Measurements from ENCODE around the gene ABCC12. TPM values are rescaled to one million over a fixed set of nuclear protein-coding genes. Genes with fewer than 3 reads are reported as not detected.
"Not testable (repeated sequence)": the region's sequence is repeated elsewhere in the genome, so short reads cannot be mapped to it uniquely, and the experiment has no call there.

Gene ABCC12
- total and polyA plus RNA-seq, 7 experiments from 2014 or later: not detected

DNA sequence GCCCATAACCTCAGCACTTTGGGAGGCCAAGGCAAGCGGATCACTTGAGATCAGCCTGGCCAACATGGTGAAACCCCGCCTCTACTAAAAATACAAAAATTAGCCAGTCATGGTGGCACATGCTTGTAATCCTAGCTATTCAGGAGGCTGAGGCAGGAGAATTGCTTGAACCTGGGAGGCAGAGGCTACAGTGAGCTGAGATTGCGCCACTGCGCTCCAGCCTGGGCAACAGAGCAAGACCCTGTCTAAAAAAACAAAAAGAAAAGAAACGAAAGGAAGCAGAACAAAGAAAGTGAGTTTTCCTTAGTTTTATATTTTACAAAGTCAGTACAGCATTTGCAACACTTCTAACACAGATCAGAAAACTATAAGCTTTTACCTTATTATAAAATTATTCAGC is 10.8 kb upstream of the ABCC12 start:
- H3K9me3 ChIP-seq (ENCODE audit: control insufficient read depth in 2 of 3, low read length in 3 of 3); H3K27ac ChIP-seq (ENCODE audit: low read depth, low read length); H3K4me1 Mint-ChIP-seq; H3K27me3 ChIP-seq (ENCODE audit: control insufficient read depth in 2 of 2, insufficient read depth in 2 of 2, low read length in 2 of 2); ATAC-seq; H3K4me1 ChIP-seq (ENCODE audit: control insufficient read depth in 2 of 2, insufficient read depth in 2 of 2, low read length in 2 of 2); H3K36me3 Mint-ChIP-seq; H3K27me3 Mint-ChIP-seq; H3K27ac Mint-ChIP-seq; H3K36me3 ChIP-seq (ENCODE audit: control insufficient read depth in 2 of 3, insufficient read depth in 3 of 3, low read length in 3 of 3); H3K4me3 Mint-ChIP-seq; DNase-seq; H3K4me3 ChIP-seq (ENCODE audit: low read length); POLR2A ChIA-PET; H3K9me3 Mint-ChIP-seq: not testable (repeated sequence)
- intact Hi-C loops (cut with micrococcal nuclease): loop anchor here (10.0 kb wide), 2 partner anchors 1482 to 1612 kb away; partner anchors contain the start of genes ORC6 (in 1 of the 2) and VPS35 (in 1 of the 2)
- CTCF ChIA-PET: interaction anchor here (0.9 to 1.2 kb wide), 3 partner anchors 464 to 1132 kb away, joined by 3 to 5 read pairs (median 4); no protein-coding TSS in a partner anchor

GRCh38 chr16:48165961-48166578 is 10.3 kb upstream of the ABCC12 start:
- H3K4me1 Mint-ChIP-seq: peaks cover 0 to 8% (median 4%) of the 10 kb centered on the region in 7 donors

DNA sequence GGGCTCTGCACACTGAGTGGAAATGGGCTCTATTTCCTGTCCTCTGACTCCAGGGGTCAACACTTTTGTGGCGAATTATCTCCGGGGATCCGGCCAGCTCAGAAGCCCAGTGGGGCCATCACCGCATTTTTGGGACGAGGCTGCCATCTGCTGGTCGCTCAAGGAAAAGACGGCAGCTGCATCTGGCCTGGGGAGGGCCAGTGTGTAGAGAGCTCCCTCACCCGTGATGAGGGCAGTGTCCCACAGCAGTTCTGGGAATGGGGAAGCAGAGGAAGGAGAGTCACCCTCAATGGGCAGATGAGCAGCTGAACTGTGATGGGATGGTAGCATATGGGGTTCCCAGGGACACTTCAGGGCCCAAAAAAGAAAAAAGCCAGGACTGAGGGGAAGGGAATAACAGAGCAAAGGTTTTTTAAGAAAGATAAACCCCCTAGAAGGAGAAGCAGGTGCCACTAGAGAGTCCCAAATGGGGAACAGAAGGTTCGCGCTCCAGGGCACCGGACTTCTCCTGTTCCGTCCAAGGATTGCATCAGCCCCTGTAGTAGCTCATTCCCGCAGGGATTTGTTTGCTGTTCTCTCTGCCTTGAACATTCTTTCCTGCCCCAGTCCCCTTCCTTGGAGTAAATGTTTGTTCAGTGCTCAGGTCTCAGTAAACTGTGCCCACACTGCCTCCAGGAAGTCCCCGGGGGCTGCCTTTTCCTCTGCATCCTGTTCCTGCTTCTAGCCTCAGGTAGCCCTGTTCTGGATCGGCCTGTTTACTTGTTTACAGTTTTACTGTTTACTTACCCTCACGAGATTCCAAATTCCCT is 9.3 kb upstream of the ABCC12 start:
- no peaks in the 10 kb centered on the region for H3K36me3 ChIP-seq (ENCODE audit: control insufficient read depth in 2 of 3, insufficient read depth in 3 of 3, low read length in 3 of 3)
- no peaks in the 10 kb centered on the region for H3K36me3 Mint-ChIP-seq
- no peak overlapping the region for H3K27ac ChIP-seq (ENCODE audit: low read depth, low read length)
- ChIA-PET POLR2A (interaction anchor here (0.6 kb wide), 1 partner anchor 1307 kb away, joined by 4 read pairs; no protein-coding TSS in a partner anchor), CTCF (interaction anchor here (0.6 to 2.0 kb wide), 8 partner anchors 9 to 1217 kb away, joined by 3 to 16 read pairs (median 4); no protein-coding TSS in a partner anchor)
- H3K9me3 Mint-ChIP-seq: no peaks in the 10 kb centered on the region
- no peak overlapping the region for H3K4me3 ChIP-seq (ENCODE audit: low read length)
- peak; percentile 20 to 71 (median 45) for DNase-seq
- H3K4me1 ChIP-seq (ENCODE audit: control insufficient read depth in 2 of 2, insufficient read depth in 2 of 2, low read length in 2 of 2): no peaks in the 10 kb centered on the region
- intact Hi-C loops (cut with micrococcal nuclease): loop anchor here (1.0 to 10.0 kb wide), 11 partner anchors 9 to 1610 kb away; partner anchors contain the start of genes ORC6 (in 2 of the 2), VPS35 (in 2 of the 2) and NETO2 (in 1 of the 2)
- no peaks in the 10 kb centered on the region for H3K9me3 ChIP-seq (ENCODE audit: control insufficient read depth in 2 of 3, low read length in 3 of 3)
- peaks cover 4 to 8% (median 4%) of the 10 kb centered on the region in 5 donors for H3K27me3 Mint-ChIP-seq
- peak; percentile 87 for ATAC-seq
- H3K27ac Mint-ChIP-seq: peak overlapping the region in 2 of 9 donors; percentile 50 to 88
- peak overlapping the region in 1 of 10 donors; percentile 32 for H3K4me3 Mint-ChIP-seq
- H3K27me3 ChIP-seq (ENCODE audit: control insufficient read depth in 2 of 2, insufficient read depth in 2 of 2, low read length in 2 of 2): no peaks in the 10 kb centered on the region
- peaks cover 0 to 8% (median 4%) of the 10 kb centered on the region in 7 donors for H3K4me1 Mint-ChIP-seq

More at GRCh38 chr16:48165961-48166578, 10.3 kb upstream of the ABCC12 start:
- DNase-seq (no peak), ATAC-seq (no peak)
- no peak overlapping the region for H3K4me3 ChIP-seq (ENCODE audit: low read length)
- no peaks in the 10 kb centered on the region for H3K36me3 ChIP-seq (ENCODE audit: control insufficient read depth in 2 of 3, insufficient read depth in 3 of 3, low read length in 3 of 3)
- H3K27ac Mint-ChIP-seq: peak overlapping the region in 1 of 9 donors; percentile 18
- no peaks in the 10 kb centered on the region for H3K4me1 ChIP-seq (ENCODE audit: control insufficient read depth in 2 of 2, insufficient read depth in 2 of 2, low read length in 2 of 2)
- ChIA-PET CTCF (interaction anchor here (0.7 to 1.2 kb wide), 3 partner anchors 1128 to 1535 kb away, joined by 3 to 5 read pairs (median 4); no protein-coding TSS in a partner anchor), POLR2A (no interaction called here)
- no peaks in the 10 kb centered on the region for H3K36me3 Mint-ChIP-seq
- H3K9me3 Mint-ChIP-seq: no peaks in the 10 kb centered on the region
- H3K27me3 ChIP-seq (ENCODE audit: control insufficient read depth in 2 of 2, insufficient read depth in 2 of 2, low read length in 2 of 2): no peaks in the 10 kb centered on the region
- no peak overlapping the region for H3K4me3 Mint-ChIP-seq
- peaks cover 4 to 8% (median 4%) of the 10 kb centered on the region in 5 donors for H3K27me3 Mint-ChIP-seq
- intact Hi-C loops (cut with micrococcal nuclease): loop anchor here (1.0 to 10.0 kb wide), 11 partner anchors 10 to 1611 kb away; partner anchors contain the start of genes ORC6 (in 2 of the 2), VPS35 (in 2 of the 2) and NETO2 (in 1 of the 2)
- H3K9me3 ChIP-seq (ENCODE audit: control insufficient read depth in 2 of 3, low read length in 3 of 3): no peaks in the 10 kb centered on the region
- H3K27ac ChIP-seq (ENCODE audit: low read depth, low read length): no peak overlapping the region

DNA sequence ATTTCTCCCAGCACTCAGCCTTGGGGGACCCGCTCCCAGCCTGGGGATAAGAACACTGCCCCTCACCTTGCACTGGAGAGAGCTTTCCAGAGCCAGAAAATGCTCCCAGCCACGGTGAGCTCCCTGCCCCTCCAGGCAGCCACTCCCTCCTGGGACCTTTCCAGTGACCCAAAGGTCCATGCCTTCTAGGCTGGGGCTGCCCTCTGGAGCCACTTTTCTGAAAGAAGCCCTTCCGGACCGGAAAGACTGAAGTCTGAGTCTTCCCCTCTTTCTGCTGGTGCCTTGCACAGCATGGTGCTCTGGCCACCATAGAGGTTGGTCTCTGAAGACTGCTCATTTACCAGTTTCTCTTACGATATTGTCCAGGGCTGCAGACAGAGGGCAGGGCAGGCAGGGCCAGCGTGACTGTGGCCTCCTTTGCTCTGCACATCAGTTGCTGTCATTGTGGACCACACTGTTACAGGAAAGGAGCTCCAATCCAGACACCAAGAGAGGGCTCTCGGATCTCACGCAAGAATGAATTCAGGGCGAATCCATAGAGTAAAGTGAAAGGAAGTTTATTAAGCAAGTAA is 7.1 kb upstream of the ABCC12 start:
- Histone ChIP-seq H3K9me3 (ENCODE audit: control insufficient read depth in 2 of 3, low read length in 3 of 3) (no peaks in the 10 kb centered on the region), H3K27me3 (ENCODE audit: control insufficient read depth in 2 of 2, insufficient read depth in 2 of 2, low read length in 2 of 2) (no peaks in the 10 kb centered on the region), H3K4me3 (ENCODE audit: low read length) (no peak overlapping the region), H3K4me1 (ENCODE audit: control insufficient read depth in 2 of 2, insufficient read depth in 2 of 2, low read length in 2 of 2) (no peaks in the 10 kb centered on the region), H3K27ac (ENCODE audit: low read depth, low read length) (no peak overlapping the region), H3K36me3 (ENCODE audit: control insufficient read depth in 2 of 3, insufficient read depth in 3 of 3, low read length in 3 of 3) (no peaks in the 10 kb centered on the region)
- no peak overlapping the region for H3K4me3 Mint-ChIP-seq
- POLR2A ChIA-PET: no interaction called here
- H3K9me3 Mint-ChIP-seq: no peaks in the 10 kb centered on the region
- H3K4me1 Mint-ChIP-seq: peaks cover 0 to 18% (median 4%) of the 10 kb centered on the region in 7 donors
- no peak for ATAC-seq
- no peak for DNase-seq
- H3K27ac Mint-ChIP-seq: no peak overlapping the region
- H3K27me3 Mint-ChIP-seq: peaks cover 4 to 12% (median 4%) of the 10 kb centered on the region in 5 donors
- intact Hi-C loops (cut with micrococcal nuclease): loop anchor here (10.0 kb wide), 2 partner anchors 1478 to 1608 kb away; partner anchors contain the start of genes ORC6 (in 1 of the 2) and VPS35 (in 1 of the 2)
- H3K36me3 Mint-ChIP-seq: no peaks in the 10 kb centered on the region
- CTCF ChIA-PET: interaction anchor here (0.6 kb wide), 1 partner anchor 115 kb away, joined by 3 read pairs; no protein-coding TSS in a partner anchor

DNA sequence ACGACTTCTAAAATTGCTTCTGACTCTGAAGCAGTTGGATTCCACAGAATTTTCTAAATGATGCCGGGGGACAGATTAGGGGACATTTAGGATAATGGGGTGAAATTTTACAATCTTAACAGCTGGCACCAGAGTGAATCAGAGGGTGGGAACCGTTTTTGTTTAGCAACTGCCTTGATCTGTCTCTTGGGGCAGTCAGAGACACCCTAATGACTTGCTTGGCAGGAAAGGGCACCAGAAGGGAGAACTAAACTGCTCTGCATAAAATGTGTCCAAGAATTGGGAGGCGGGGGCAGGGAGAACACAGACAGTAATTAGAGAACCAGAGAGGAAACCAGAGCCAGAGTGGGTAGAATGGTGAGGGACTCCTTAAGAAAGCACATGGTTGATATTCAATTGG is 6.1 kb upstream of the ABCC12 start:
- H3K36me3 ChIP-seq (ENCODE audit: control insufficient read depth in 2 of 3, insufficient read depth in 3 of 3, low read length in 3 of 3): no peaks in the 10 kb centered on the region
- H3K27ac Mint-ChIP-seq: no peak overlapping the region
- no peak overlapping the region for H3K27ac ChIP-seq (ENCODE audit: low read depth, low read length)
- no peaks in the 10 kb centered on the region for H3K4me1 ChIP-seq (ENCODE audit: control insufficient read depth in 2 of 2, insufficient read depth in 2 of 2, low read length in 2 of 2)
- H3K4me1 Mint-ChIP-seq: peaks cover 0 to 27% (median 5%) of the 10 kb centered on the region in 7 donors
- peaks cover 0 to 2% (median 0%) of the 10 kb centered on the region in 11 donors for H3K9me3 Mint-ChIP-seq
- no peaks in the 10 kb centered on the region for H3K36me3 Mint-ChIP-seq
- intact Hi-C loops (cut with micrococcal nuclease): loop anchor here (10.0 kb wide), 2 partner anchors 1477 to 1607 kb away; partner anchors contain the start of genes ORC6 (in 1 of the 2) and VPS35 (in 1 of the 2)
- H3K4me3 ChIP-seq (ENCODE audit: low read length): no peak overlapping the region
- ChIA-PET CTCF (no interaction called here), POLR2A (no interaction called here)
- DNase-seq: no peak
- H3K4me3 Mint-ChIP-seq: no peak overlapping the region
- H3K27me3 ChIP-seq (ENCODE audit: control insufficient read depth in 2 of 2, insufficient read depth in 2 of 2, low read length in 2 of 2): no peaks in the 10 kb centered on the region
- H3K9me3 ChIP-seq (ENCODE audit: control insufficient read depth in 2 of 3, low read length in 3 of 3): no peaks in the 10 kb centered on the region
- peaks cover 4 to 18% (median 4%) of the 10 kb centered on the region in 5 donors for H3K27me3 Mint-ChIP-seq
- ATAC-seq: no peak

GRCh38 chr16:48160575-48160974 is 4.8 kb upstream of the ABCC12 start:
- peaks cover 0 to 2% (median 0%) of the 10 kb centered on the region in 11 donors for H3K9me3 Mint-ChIP-seq
- no peak overlapping the region for H3K4me3 ChIP-seq (ENCODE audit: low read length)
- intact Hi-C loops (cut with micrococcal nuclease): loop anchor here (10.0 kb wide), 2 partner anchors 1476 to 1606 kb away; partner anchors contain the start of genes ORC6 (in 1 of the 2) and VPS35 (in 1 of the 2)

More at GRCh38 chr16:48160575-48160974, 4.8 kb upstream of the ABCC12 start:
- ATAC-seq: no peak
- Histone ChIP-seq H3K27ac (ENCODE audit: low read depth, low read length) (no peak overlapping the region), H3K36me3 (ENCODE audit: control insufficient read depth in 2 of 3, insufficient read depth in 3 of 3, low read length in 3 of 3) (no peaks in the 10 kb centered on the region), H3K4me1 (ENCODE audit: control insufficient read depth in 2 of 2, insufficient read depth in 2 of 2, low read length in 2 of 2) (no peaks in the 10 kb centered on the region), H3K9me3 (ENCODE audit: control insufficient read depth in 2 of 3, low read length in 3 of 3) (no peaks in the 10 kb centered on the region), H3K27me3 (ENCODE audit: control insufficient read depth in 2 of 2, insufficient read depth in 2 of 2, low read length in 2 of 2) (no peaks in the 10 kb centered on the region)
- ChIA-PET POLR2A (no interaction called here), CTCF (no interaction called here)
- H3K27me3 Mint-ChIP-seq: peaks cover 4 to 26% (median 4%) of the 10 kb centered on the region in 5 donors
- no peak overlapping the region for H3K27ac Mint-ChIP-seq
- no peaks in the 10 kb centered on the region for H3K36me3 Mint-ChIP-seq
- no peak for DNase-seq
- H3K4me1 Mint-ChIP-seq: peaks cover 0 to 30% (median 5%) of the 10 kb centered on the region in 7 donors
- no peak overlapping the region for H3K4me3 Mint-ChIP-seq
